Skeletal muscle tissue (tissue), 4 donors: ENCODE measurements around the gene RPS3A. TPM values are rescaled to one million over a fixed set of nuclear protein-coding genes. Genes with fewer than 3 reads are reported as not detected.
"Not testable (repeated sequence)": the region's sequence is repeated elsewhere in the genome, so short reads cannot be mapped to it uniquely, and the experiment has no call there.

Experiments used
- H3K27ac ChIP-seq: one replicate; pipeline ENCODE4 v1.7.0; 2013; ENCODE audit warnings: mild to moderate bottlenecking, low read depth, low read length, inconsistent platforms
- H3K27me3 ChIP-seq, 3 donors: one replicate each; pipeline ENCODE4 v1.7.0; 2013; ENCODE audit warnings: low read length in 3 of 3; ENCODE audit not compliant: control insufficient read depth in 3 of 3, insufficient read depth in 3 of 3
- H3K36me3 ChIP-seq, 3 donors: one replicate each; pipeline ENCODE4 v1.7.0; 2013; ENCODE audit warnings: low read length in 3 of 3; ENCODE audit not compliant: control insufficient read depth in 3 of 3, insufficient read depth in 3 of 3
- H3K4me1 ChIP-seq, 3 donors: one replicate each; pipeline ENCODE4 v1.7.0; 2013; ENCODE audit warnings: low read length in 3 of 3, mild to moderate bottlenecking in 3 of 3; ENCODE audit not compliant: control insufficient read depth in 3 of 3, insufficient read depth in 3 of 3
- H3K4me3 ChIP-seq, 3 donors: one replicate each; pipeline ENCODE4 v1.7.0; 2013; ENCODE audit warnings: low read length in 3 of 3
- H3K9ac ChIP-seq, 3 donors: one replicate each; pipeline ENCODE4 v1.7.0; 2013; ENCODE audit warnings: low read length in 3 of 3, mild to moderate bottlenecking in 3 of 3, moderate library complexity in 2 of 3, low read depth in 1 of 3
- H3K9me3 ChIP-seq, 3 donors: one replicate each; pipeline ENCODE4 v1.7.0; 2013; ENCODE audit warnings: low read length in 3 of 3; ENCODE audit not compliant: control insufficient read depth in 3 of 3
- total RNA-seq: library from RNA; depleted of rRNA; stranded (reverse); fragments of >200 nt; gene quantifications from one replicate; pipeline ENCODE4 v1.2.3, GENCODE V29; 2014
- donor health status: Osteomylitis.

Gene RPS3A
- total RNA-seq, 1 donor from 2014 or later = 5,357 TPM

- H3K9ac ChIP-seq = no peak overlapping the region
- H3K9me3 ChIP-seq = no peaks in the 10 kb centered on the region
- no peak overlapping the region for H3K27ac ChIP-seq
- H3K36me3 ChIP-seq = peaks cover 17 to 50% (median 37%) of the 10 kb centered on the region in 3 donors
- H3K27me3 ChIP-seq = no peaks in the 10 kb centered on the region
- no peak overlapping the region for H3K4me3 ChIP-seq
- peaks cover 0 to 5% (median 0%) of the 10 kb centered on the region in 3 donors for H3K4me1 ChIP-seq
Measured at GRCh38 chr4:151107063-151107462, 7.6 kb downstream of the RPS3A start.

GRCh38 chr4:151110236-151110635 is 10.8 kb downstream of the RPS3A start:
- H3K4me1 ChIP-seq = peaks cover 0 to 5% (median 0%) of the 10 kb centered on the region in 3 donors
- no peaks in the 10 kb centered on the region for H3K27me3 ChIP-seq
- H3K9me3 ChIP-seq = no peaks in the 10 kb centered on the region
- H3K27ac ChIP-seq = no peak overlapping the region
- H3K9ac ChIP-seq = no peak overlapping the region
- no peak overlapping the region for H3K4me3 ChIP-seq
- peaks cover 12 to 30% (median 20%) of the 10 kb centered on the region in 3 donors for H3K36me3 ChIP-seq

DNA sequence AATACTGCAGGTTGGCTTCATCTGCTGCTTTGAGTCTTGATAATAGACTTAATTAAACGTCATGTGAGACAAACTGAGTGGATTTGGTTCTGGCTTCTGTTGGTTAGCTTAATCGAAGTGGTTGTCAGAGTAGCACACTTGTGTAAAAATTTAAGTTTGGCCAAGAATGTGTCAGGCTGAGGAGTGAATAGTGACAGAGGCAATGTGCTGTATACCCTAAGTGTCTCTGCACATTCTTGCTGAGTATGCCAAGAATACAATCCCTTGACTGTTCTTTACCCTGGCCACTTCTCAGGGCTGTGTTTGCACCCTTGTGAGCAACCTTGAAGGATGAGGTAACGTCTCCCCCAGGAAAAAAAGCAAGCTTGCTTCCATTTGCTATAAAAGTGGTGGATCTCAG is 14.9 kb downstream of the RPS3A start:
- Histone ChIP-seq H3K27ac (no peak overlapping the region), H3K9ac (no peak overlapping the region), H3K4me1 (peaks cover 0 to 5% (median 0%) of the 10 kb centered on the region in 3 donors), H3K4me3 (no peak overlapping the region), H3K27me3 (no peaks in the 10 kb centered on the region), H3K9me3 (no peaks in the 10 kb centered on the region), H3K36me3 (peaks cover 3 to 8% (median 7%) of the 10 kb centered on the region in 3 donors)

- H3K27me3 ChIP-seq = no peaks in the 10 kb centered on the region
- peaks cover 3 to 8% (median 7%) of the 10 kb centered on the region in 3 donors for H3K36me3 ChIP-seq
- no peaks in the 10 kb centered on the region for H3K9me3 ChIP-seq
- H3K9ac ChIP-seq = no peak overlapping the region
- H3K27ac ChIP-seq = no peak overlapping the region
- peaks cover 0 to 5% (median 0%) of the 10 kb centered on the region in 3 donors for H3K4me1 ChIP-seq
- no peak overlapping the region for H3K4me3 ChIP-seq
Measured at GRCh38 chr4:151114986-151115385, 15.6 kb downstream of the RPS3A start.

GRCh38 chr4:151117371-151117962 is 18.0 kb downstream of the RPS3A start:
- Histone ChIP-seq H3K4me3 (no peak overlapping the region), H3K27me3 (no peaks in the 10 kb centered on the region), H3K9me3 (no peaks in the 10 kb centered on the region), H3K4me1 (no peaks in the 10 kb centered on the region), H3K36me3 (peaks cover 3 to 15% (median 14%) of the 10 kb centered on the region in 3 donors), H3K9ac (no peak overlapping the region), H3K27ac (no peak overlapping the region)

DNA sequence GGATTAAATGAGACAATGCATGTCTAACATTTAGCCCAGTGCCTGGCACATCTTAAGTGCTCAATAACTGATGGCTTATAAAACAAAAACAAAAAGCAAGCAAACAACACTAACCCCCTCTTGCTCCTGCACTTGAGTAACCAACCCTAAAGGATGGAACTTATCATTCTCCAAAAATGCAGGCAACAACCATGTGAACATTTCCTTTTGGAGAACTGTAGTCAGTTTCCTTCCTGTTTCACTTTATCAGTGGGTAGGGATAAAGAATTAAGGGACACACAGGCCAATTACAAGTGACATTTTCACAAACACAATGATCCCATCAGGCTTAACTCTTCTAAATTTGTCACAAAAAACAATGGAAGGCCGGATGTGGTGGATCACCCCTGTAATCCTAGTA is 30.4 kb downstream of the RPS3A start:
- Histone ChIP-seq H3K4me1 (no peaks in the 10 kb centered on the region), H3K27ac (no peak overlapping the region), H3K4me3 (no peak overlapping the region), H3K9me3 (no peaks in the 10 kb centered on the region), H3K27me3 (no peaks in the 10 kb centered on the region), H3K9ac (no peak overlapping the region), H3K36me3 (peaks cover 14 to 37% (median 24%) of the 10 kb centered on the region in 3 donors)

DNA sequence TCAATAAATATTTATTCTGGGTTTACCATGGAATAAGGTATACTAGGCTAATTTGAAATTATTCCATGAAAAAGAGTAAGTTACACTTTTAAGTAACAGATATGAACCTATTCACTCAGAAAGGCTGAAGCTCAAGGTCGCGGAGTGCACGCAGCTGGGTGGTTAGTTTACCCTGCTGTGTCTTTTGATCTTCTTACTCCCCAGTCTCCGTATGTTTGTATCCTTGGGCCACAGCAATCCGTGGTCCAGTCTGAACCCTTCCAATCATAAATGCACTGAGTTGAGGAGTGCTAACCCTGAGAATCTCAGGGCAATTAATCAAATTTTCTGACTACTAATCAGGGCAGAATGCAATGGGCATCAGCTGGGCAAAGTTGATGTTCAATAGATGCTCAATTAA is 33.9 kb downstream of the RPS3A start:
- peaks cover 7 to 35% (median 11%) of the 10 kb centered on the region in 3 donors for H3K36me3 ChIP-seq
- H3K4me3 ChIP-seq = no peak overlapping the region

DNA sequence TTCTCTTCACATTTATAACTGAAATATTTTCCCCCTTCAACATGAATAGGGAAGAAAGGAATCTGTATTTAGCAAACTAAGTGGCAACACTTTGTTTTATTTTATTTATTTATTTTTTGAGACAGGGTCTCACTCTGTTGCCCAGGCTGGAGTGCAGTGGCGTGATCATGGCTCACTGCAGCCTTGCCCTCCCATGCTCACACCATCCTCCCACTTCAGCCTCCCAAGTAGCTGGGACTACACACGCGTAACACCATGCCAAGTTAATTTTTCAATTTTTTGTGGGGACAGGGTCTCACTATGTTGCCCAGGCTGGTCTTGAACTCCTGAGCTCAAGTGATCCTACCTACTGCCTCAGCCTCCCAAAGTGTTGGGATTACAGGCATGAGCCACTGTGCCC is 36.6 kb downstream of the RPS3A start:
- peaks cover 2 to 32% (median 5%) of the 10 kb centered on the region in 3 donors for H3K36me3 ChIP-seq

More for the DNA sequence above, 33.9 kb downstream of the RPS3A start:
- no peaks in the 10 kb centered on the region for H3K9me3 ChIP-seq
- no peak overlapping the region for H3K9ac ChIP-seq
- no peak overlapping the region for H3K27ac ChIP-seq
- H3K4me1 ChIP-seq = no peaks in the 10 kb centered on the region
- no peaks in the 10 kb centered on the region for H3K27me3 ChIP-seq

GRCh38 chr4:151139814-151140213 is 40.4 kb downstream of the RPS3A start:
- Histone ChIP-seq H3K27ac (no peak overlapping the region), H3K4me3 (no peak overlapping the region), H3K9ac (no peak overlapping the region), H3K36me3 (peaks cover 16 to 29% (median 16%) of the 10 kb centered on the region in 3 donors), H3K4me1 (peaks cover 0 to 1% (median 0%) of the 10 kb centered on the region in 3 donors), H3K9me3 (no peaks in the 10 kb centered on the region), H3K27me3 (no peaks in the 10 kb centered on the region)

More for the DNA sequence above, 36.6 kb downstream of the RPS3A start:
- not testable (repeated sequence) for H3K27ac ChIP-seq, H3K9ac ChIP-seq, H3K4me1 ChIP-seq, H3K4me3 ChIP-seq, H3K9me3 ChIP-seq, H3K27me3 ChIP-seq

GRCh38 chr4:151142758-151143157 is 43.3 kb downstream of the RPS3A start:
- Histone ChIP-seq H3K4me1 (peaks cover 0 to 5% (median 0%) of the 10 kb centered on the region in 3 donors), H3K9ac (no peak overlapping the region), H3K36me3 (peaks cover 19 to 25% (median 22%) of the 10 kb centered on the region in 3 donors)

More at GRCh38 chr4:151142758-151143157, 43.3 kb downstream of the RPS3A start:
- Histone ChIP-seq H3K4me3 (no peak overlapping the region), H3K9me3 (no peaks in the 10 kb centered on the region), H3K27ac (no peak overlapping the region), H3K27me3 (no peaks in the 10 kb centered on the region)
